Measurements from ENCODE around the gene SMARCA2.

Gene SMARCA2

GRCh38 chr9:1994180-1994579 lies 21.0 kb upstream of the SMARCA2 start:
- no peaks in the 10 kb centered on the region for H3K9me3 ChIP-seq (ENCODE audit: control insufficient read depth, low read length)
- H3K36me3 ChIP-seq (ENCODE audit: control insufficient read depth, insufficient read depth, low read length): no peaks in the 10 kb centered on the region
- no peaks in the 10 kb centered on the region for H3K4me1 ChIP-seq (ENCODE audit: control insufficient read depth, insufficient read depth, low read length)
- H3K4me3 ChIP-seq (ENCODE audit: low read length): no peak overlapping the region
- no peak overlapping the region for H3K9ac ChIP-seq (ENCODE audit: low read length)
- H3K27me3 ChIP-seq (ENCODE audit: control insufficient read depth, insufficient read depth, low read length): no peaks in the 10 kb centered on the region

GRCh38 chr9:1995084-1995483 lies 20.1 kb upstream of the SMARCA2 start:
- Histone ChIP-seq H3K36me3 (ENCODE audit: control insufficient read depth, insufficient read depth, low read length) (no peaks in the 10 kb centered on the region), H3K9me3 (ENCODE audit: control insufficient read depth, low read length) (no peaks in the 10 kb centered on the region), H3K9ac (ENCODE audit: low read length) (no peak overlapping the region), H3K4me1 (ENCODE audit: control insufficient read depth, insufficient read depth, low read length) (no peaks in the 10 kb centered on the region), H3K4me3 (ENCODE audit: low read length) (no peak overlapping the region), H3K27me3 (ENCODE audit: control insufficient read depth, insufficient read depth, low read length) (no peaks in the 10 kb centered on the region)

GRCh38 chr9:1996156-1996555 lies 19.0 kb upstream of the SMARCA2 start:
- Histone ChIP-seq H3K9me3 (ENCODE audit: control insufficient read depth, low read length) (no peaks in the 10 kb centered on the region), H3K4me1 (ENCODE audit: control insufficient read depth, insufficient read depth, low read length) (no peaks in the 10 kb centered on the region), H3K9ac (ENCODE audit: low read length) (no peak overlapping the region), H3K4me3 (ENCODE audit: low read length) (no peak overlapping the region), H3K27me3 (ENCODE audit: control insufficient read depth, insufficient read depth, low read length) (no peaks in the 10 kb centered on the region), H3K36me3 (ENCODE audit: control insufficient read depth, insufficient read depth, low read length) (no peaks in the 10 kb centered on the region)

GRCh38 chr9:1997646-1998045 lies 17.5 kb upstream of the SMARCA2 start:
- H3K4me3 ChIP-seq (ENCODE audit: low read length): no peak overlapping the region
- H3K9ac ChIP-seq (ENCODE audit: low read length): no peak overlapping the region
- no peaks in the 10 kb centered on the region for H3K27me3 ChIP-seq (ENCODE audit: control insufficient read depth, insufficient read depth, low read length)
- H3K4me1 ChIP-seq (ENCODE audit: control insufficient read depth, insufficient read depth, low read length): no peaks in the 10 kb centered on the region
- H3K36me3 ChIP-seq (ENCODE audit: control insufficient read depth, insufficient read depth, low read length): no peaks in the 10 kb centered on the region
- no peaks in the 10 kb centered on the region for H3K9me3 ChIP-seq (ENCODE audit: control insufficient read depth, low read length)

GRCh38 chr9:1998111-1998510 lies 17.0 kb upstream of the SMARCA2 start:
- Histone ChIP-seq H3K36me3 (ENCODE audit: control insufficient read depth, insufficient read depth, low read length) (no peaks in the 10 kb centered on the region), H3K4me3 (ENCODE audit: low read length) (no peak overlapping the region), H3K4me1 (ENCODE audit: control insufficient read depth, insufficient read depth, low read length) (no peaks in the 10 kb centered on the region), H3K9me3 (ENCODE audit: control insufficient read depth, low read length) (no peaks in the 10 kb centered on the region), H3K27me3 (ENCODE audit: control insufficient read depth, insufficient read depth, low read length) (no peaks in the 10 kb centered on the region), H3K9ac (ENCODE audit: low read length) (no peak overlapping the region)

- Histone ChIP-seq H3K4me1 (ENCODE audit: control insufficient read depth, insufficient read depth, low read length) (no peaks in the 10 kb centered on the region), H3K4me3 (ENCODE audit: low read length) (no peak overlapping the region), H3K27me3 (ENCODE audit: control insufficient read depth, insufficient read depth, low read length) (no peaks in the 10 kb centered on the region), H3K36me3 (ENCODE audit: control insufficient read depth, insufficient read depth, low read length) (no peaks in the 10 kb centered on the region), H3K9ac (ENCODE audit: low read length) (no peak overlapping the region), H3K9me3 (ENCODE audit: control insufficient read depth, low read length) (no peaks in the 10 kb centered on the region)
Measured at GRCh38 chr9:2000314-2000713, 14.8 kb upstream of the SMARCA2 start.

GRCh38 chr9:2008372-2008771 lies 6.8 kb upstream of the SMARCA2 start:
- Histone ChIP-seq H3K9me3 (ENCODE audit: control insufficient read depth, low read length) (no peaks in the 10 kb centered on the region), H3K27me3 (ENCODE audit: control insufficient read depth, insufficient read depth, low read length) (no peaks in the 10 kb centered on the region), H3K36me3 (ENCODE audit: control insufficient read depth, insufficient read depth, low read length) (no peaks in the 10 kb centered on the region), H3K4me3 (ENCODE audit: low read length) (no peak overlapping the region), H3K9ac (ENCODE audit: low read length) (no peak overlapping the region), H3K4me1 (ENCODE audit: control insufficient read depth, insufficient read depth, low read length) (no peaks in the 10 kb centered on the region)

GRCh38 chr9:2012347-2012746 lies 2.8 kb upstream of the SMARCA2 start:
- Histone ChIP-seq H3K4me1 (ENCODE audit: control insufficient read depth, insufficient read depth, low read length) (no peaks in the 10 kb centered on the region), H3K36me3 (ENCODE audit: control insufficient read depth, insufficient read depth, low read length) (no peaks in the 10 kb centered on the region), H3K27me3 (ENCODE audit: control insufficient read depth, insufficient read depth, low read length) (peaks cover 6% of the 10 kb centered on the region)

GRCh38 chr9:2013743-2014475 lies 1.2 kb upstream of the SMARCA2 start:
- no peaks in the 10 kb centered on the region for H3K9me3 ChIP-seq (ENCODE audit: control insufficient read depth, low read length)
- peaks cover 6% of the 10 kb centered on the region for H3K27me3 ChIP-seq (ENCODE audit: control insufficient read depth, insufficient read depth, low read length)
- no peak overlapping the region for H3K4me3 ChIP-seq (ENCODE audit: low read length)
- H3K4me1 ChIP-seq (ENCODE audit: control insufficient read depth, insufficient read depth, low read length): peaks cover 6% of the 10 kb centered on the region
- peak overlapping the region; percentile 76 for H3K9ac ChIP-seq (ENCODE audit: low read length)
- no peaks in the 10 kb centered on the region for H3K36me3 ChIP-seq (ENCODE audit: control insufficient read depth, insufficient read depth, low read length)

More at GRCh38 chr9:2012347-2012746, 2.8 kb upstream of the SMARCA2 start:
- Histone ChIP-seq H3K9me3 (ENCODE audit: control insufficient read depth, low read length) (no peaks in the 10 kb centered on the region), H3K9ac (ENCODE audit: low read length) (no peak overlapping the region), H3K4me3 (ENCODE audit: low read length) (no peak overlapping the region)

GRCh38 chr9:2015581-2016407 lies 647 bp downstream of the SMARCA2 start:
- Histone ChIP-seq H3K4me3 (ENCODE audit: low read length) (peak overlapping the region; percentile 80), H3K9ac (ENCODE audit: low read length) (peak overlapping the region; percentile 88), H3K36me3 (ENCODE audit: control insufficient read depth, insufficient read depth, low read length) (no peaks in the 10 kb centered on the region), H3K4me1 (ENCODE audit: control insufficient read depth, insufficient read depth, low read length) (peaks cover 6% of the 10 kb centered on the region), H3K27me3 (ENCODE audit: control insufficient read depth, insufficient read depth, low read length) (peaks cover 6% of the 10 kb centered on the region), H3K9me3 (ENCODE audit: control insufficient read depth, low read length) (no peaks in the 10 kb centered on the region)

GRCh38 chr9:2016408-2017330 lies 1.5 kb downstream of the SMARCA2 start:
- Histone ChIP-seq H3K27me3 (ENCODE audit: control insufficient read depth, insufficient read depth, low read length) (peaks cover 6% of the 10 kb centered on the region), H3K9ac (ENCODE audit: low read length) (peak overlapping the region; percentile 88), H3K36me3 (ENCODE audit: control insufficient read depth, insufficient read depth, low read length) (no peaks in the 10 kb centered on the region), H3K4me3 (ENCODE audit: low read length) (peak overlapping the region; percentile 80), H3K4me1 (ENCODE audit: control insufficient read depth, insufficient read depth, low read length) (peaks cover 7% of the 10 kb centered on the region), H3K9me3 (ENCODE audit: control insufficient read depth, low read length) (no peaks in the 10 kb centered on the region)

Data from mucosa of stomach (tissue), 1 donor.